ENCODE data around the gene EIF4E3. TPM values are rescaled to one million over a fixed set of nuclear protein-coding genes. Genes with fewer than 3 reads are reported as not detected.

Gene EIF4E3
- total and polyA plus RNA-seq, 3 donors from 2014 or later, result 10.4 to 17.4 (median 15.4) TPM

- 90 to 97% methylated on average over 7 of the region's 7 CpGs for WGBS, 2 donors
- intact Hi-C loops (cut with DNase I; ENCODE audit: low total_unique reads), result no loop called here
- DNase-seq, result no peak
- Histone ChIP-seq H3K27ac (no peak overlapping the region), H3K9me3 (no peaks in the 10 kb centered on the region), H3K27me3 (no peaks in the 10 kb centered on the region), H3K4me1 (peaks cover 10% of the 10 kb centered on the region), H3K4me3 (no peak overlapping the region), H3K36me3 (ENCODE audit: low read depth, missing control alignments) (no peaks in the 10 kb centered on the region)
- no peak for TF ChIP-seq CTCF (IDR thresholded peaks at IDR 0.05)
- TF ChIP-seq POLR2A (IDR thresholded peaks at IDR 0.05), result no peak
These were observed 39.5 kb downstream of the EIF4E3 start for GRCh38 chr3:71685686-71686085.

- Histone ChIP-seq H3K27ac (no peak overlapping the region), H3K27me3 (no peaks in the 10 kb centered on the region), H3K4me3 (no peak overlapping the region), H3K36me3 (ENCODE audit: low read depth, missing control alignments) (no peaks in the 10 kb centered on the region), H3K9me3 (no peaks in the 10 kb centered on the region), H3K4me1 (peaks cover 7% of the 10 kb centered on the region)
- 58 to 61% methylated on average over 6 of the region's 6 CpGs for WGBS, 2 donors
- TF ChIP-seq CTCF (IDR thresholded peaks at IDR 0.05) (no peak), POLR2A (IDR thresholded peaks at IDR 0.05) (no peak)
- intact Hi-C loops (cut with DNase I; ENCODE audit: low total_unique reads), result no loop called here
- DNase-seq, result peak; percentile 48
These were observed 40.3 kb downstream of the EIF4E3 start for GRCh38 chr3:71684757-71685386.

- intact Hi-C loops (cut with DNase I; ENCODE audit: low total_unique reads), result no loop called here
These were observed 41.0 kb downstream of the EIF4E3 start for GRCh38 chr3:71684046-71684756.

GRCh38 chr3:71681224-71681668 is 44.0 kb downstream of the EIF4E3 start:
- Histone ChIP-seq H3K27ac (no peak overlapping the region), H3K9me3 (no peaks in the 10 kb centered on the region), H3K27me3 (no peaks in the 10 kb centered on the region), H3K36me3 (ENCODE audit: low read depth, missing control alignments) (no peaks in the 10 kb centered on the region), H3K4me3 (no peak overlapping the region), H3K4me1 (no peaks in the 10 kb centered on the region)
- TF ChIP-seq POLR2A (IDR thresholded peaks at IDR 0.05) (no peak), CTCF (IDR thresholded peaks at IDR 0.05) (peak; percentile 23 to 50 (median 44))
- intact Hi-C loops (cut with DNase I; ENCODE audit: low total_unique reads), result no loop called here
- 59 to 63% methylated on average over 7 of the region's 7 CpGs for WGBS, 2 donors
- peak; percentile 72 for DNase-seq

More at GRCh38 chr3:71684046-71684756, 41.0 kb downstream of the EIF4E3 start:
- WGBS, 2 donors, result 54 to 65% methylated on average over 7 of the region's 7 CpGs
- Histone ChIP-seq H3K9me3 (no peaks in the 10 kb centered on the region), H3K36me3 (ENCODE audit: low read depth, missing control alignments) (no peaks in the 10 kb centered on the region), H3K27ac (no peak overlapping the region), H3K4me1 (peaks cover 2% of the 10 kb centered on the region), H3K27me3 (no peaks in the 10 kb centered on the region), H3K4me3 (no peak overlapping the region)
- no peak for TF ChIP-seq CTCF (IDR thresholded peaks at IDR 0.05)
- no peak for TF ChIP-seq POLR2A (IDR thresholded peaks at IDR 0.05)
- no peak for DNase-seq

All from testis (tissue), 3 donors.